GM23248 (cell line): ENCODE data around the gene FBXW8. TPM values are rescaled to one million over a fixed set of nuclear protein-coding genes. Genes with fewer than 3 reads are reported as not detected.

ENCODE experiments used
- DNase-seq: peaks from one replicate; pipeline ENCODE4 v3.0.0-alpha.2; 2015
- H2AFZ ChIP-seq: fragments of 200-600 bp; sonication (generic); 2 replicates; pipeline ENCODE4 v1.6.1; 2016; ENCODE audit warnings: antibody characterized with exemption
- H3F3A ChIP-seq: fragments of 200-600 bp; sonication (generic); 2 replicates; pipeline ENCODE4 v1.6.1; 2016; ENCODE audit warnings: mild to moderate bottlenecking, antibody characterized with exemption, mixed run types; ENCODE audit not compliant: insufficient read depth
- H3K27ac ChIP-seq: fragments of 200-600 bp; sonication (generic); 2 replicates; pipeline ENCODE4 v1.5.1; 2016; ENCODE audit warnings: mild to moderate bottlenecking
- H3K27me3 ChIP-seq: fragments of 200-600 bp; sonication (generic); replicated peaks from 2 replicates; pipeline ENCODE4 v1.6.1; 2016; ENCODE audit warnings: mild to moderate bottlenecking; ENCODE audit not compliant: insufficient read depth
- H3K36me3 ChIP-seq: fragments of 200-600 bp; sonication (generic); 2 replicates; pipeline ENCODE4 v1.6.1; 2016; ENCODE audit warnings: low read depth, mild to moderate bottlenecking
- H3K4me1 ChIP-seq: fragments of 200-600 bp; sonication (generic); 2 replicates; pipeline ENCODE4 v1.6.1; 2016; ENCODE audit warnings: mild to moderate bottlenecking; ENCODE audit not compliant: insufficient read depth
- H3K4me2 ChIP-seq: fragments of 200-600 bp; sonication (generic); one replicate; pipeline ENCODE4 v1.6.1; 2016; ENCODE audit warnings: mild to moderate bottlenecking; ENCODE audit not compliant: unreplicated experiment
- H3K4me3 ChIP-seq: fragments of 200-600 bp; sonication (generic); 2 replicates; pipeline ENCODE4 v1.5.1; 2016; ENCODE audit warnings: mild to moderate bottlenecking
- H3K79me2 ChIP-seq: fragments of 200-600 bp; sonication (generic); 2 replicates; pipeline ENCODE4 v1.6.1; 2016; ENCODE audit warnings: mild to moderate bottlenecking; ENCODE audit not compliant: insufficient read depth
- H3K9ac ChIP-seq: fragments of 200-600 bp; sonication (generic); 2 replicates; pipeline ENCODE4 v1.6.1; 2016; ENCODE audit warnings: mild to moderate bottlenecking
- H3K9me2 ChIP-seq: fragments of 200-600 bp; sonication (generic); 2 replicates; pipeline ENCODE4 v1.6.1; 2016; ENCODE audit warnings: mixed run types, mild to moderate bottlenecking, moderate library complexity; ENCODE audit not compliant: insufficient read depth
- H3K9me3 ChIP-seq: fragments of 200-600 bp; sonication (generic); one replicate; pipeline ENCODE4 v1.6.1; 2017; ENCODE audit warnings: low read depth
- H4K20me1 ChIP-seq: fragments of 200-600 bp; sonication (generic); 2 replicates; pipeline ENCODE4 v1.6.0; 2016; ENCODE audit not compliant: insufficient read depth
- EZH2 ChIP-seq: fragments of 200-600 bp; sonication (generic); IDR thresholded peaks from 2 replicates; pipeline ENCODE4 v1.6.1; 2018; ENCODE audit warnings: antibody characterized with exemption, mild to moderate bottlenecking; ENCODE audit not compliant: insufficient read depth, poor library complexity, severe bottlenecking
- EZH2phosphoT487 ChIP-seq: fragments of 200-600 bp; sonication (generic); IDR thresholded peaks from 2 replicates; pipeline ENCODE4 v1.6.1; 2018; ENCODE audit warnings: antibody characterized with exemption, moderate library complexity, mild to moderate bottlenecking, low read depth; ENCODE audit not compliant: insufficient read depth
- WGBS, 2 experiments: methylation state at CpG; one replicate each; pipeline ENCODE4 v1.1.6; 2015 to 2017; ENCODE audit warnings: low lambda C conversion rate in 2 of 2, low coverage in 1 of 2; ENCODE audit errors: missing lambda C conversion rate in 2 of 2; 5-methylcytosine and 5-hydroxymethylcytosine counted together
- in situ Hi-C: fragments of 300-500 bp; cut with MboI; formaldehyde crosslinking; loops from 2 replicates; pipeline ENCODE4 v1.15.0; 2020
- polyA plus RNA-seq: library from polyadenylated mRNA; unstranded; fragments of >200 nt; fragmentation: Nextera tagmentation; extraction: Ambion mirVana; gene quantifications from 2 replicates; pipeline ENCODE4 v1.2.1, GENCODE V29; 2016
- total RNA-seq: library from RNA; depleted of rRNA; stranded (reverse); fragments of >200 nt; shearing (Covaris generic); gene quantifications from 2 replicates; pipeline ENCODE4 v1.2.3, GENCODE V29; 2014

Gene FBXW8
- total and polyA plus RNA-seq, 2 experiments from 2014 or later, result 12.7 to 23.1 TPM

- DNase-seq, result no peak
- Histone ChIP-seq H4K20me1 (no peaks in the 10 kb centered on the region), H3K4me1 (no peaks in the 10 kb centered on the region), H3K9ac (no peak overlapping the region), H3K9me2 (no peaks in the 10 kb centered on the region), H3F3A (no peaks in the 10 kb centered on the region), H3K4me2 (no peak overlapping the region), H3K36me3 (no peaks in the 10 kb centered on the region), H3K27me3 (no peaks in the 10 kb centered on the region; the same call in 1 of the 2 replicates), H3K79me2 (no peaks in the 10 kb centered on the region), H3K9me3 (no peaks in the 10 kb centered on the region), H2AFZ (no peak overlapping the region), H3K27ac (no peak overlapping the region), H3K4me3 (no peak overlapping the region)
- 69 to 73% methylated on average over 6 of the region's 6 CpGs for WGBS, 2 experiments
- in situ Hi-C loops, result no loop called here
- TF ChIP-seq EZH2 (no peak), EZH2phosphoT487 (no peak)
Measured at GRCh38 chr12:117042862-117043261, 132.1 kb downstream of the FBXW8 start.

- Histone ChIP-seq H3K27me3 (no peaks in the 10 kb centered on the region; the same call in 1 of the 2 replicates), H3K4me1 (no peaks in the 10 kb centered on the region), H3K79me2 (no peaks in the 10 kb centered on the region), H3K27ac (no peak overlapping the region), H3K4me3 (no peak overlapping the region), H2AFZ (no peak overlapping the region), H4K20me1 (no peaks in the 10 kb centered on the region), H3K9me2 (no peaks in the 10 kb centered on the region), H3K9ac (no peak overlapping the region), H3F3A (no peaks in the 10 kb centered on the region), H3K4me2 (no peak overlapping the region), H3K36me3 (no peaks in the 10 kb centered on the region), H3K9me3 (no peaks in the 10 kb centered on the region)
- DNase-seq, result no peak
- 59 to 61% methylated on average over 11 of the region's 11 CpGs for WGBS, 2 experiments
- TF ChIP-seq EZH2 (no peak), EZH2phosphoT487 (no peak)
- in situ Hi-C loops, result no loop called here
Measured at GRCh38 chr12:117044311-117044710, 133.6 kb downstream of the FBXW8 start.

GRCh38 chr12:117044790-117045159, 134.0 kb downstream of the FBXW8 start:
- Histone ChIP-seq H3K4me3 (no peak overlapping the region), H3K79me2 (no peaks in the 10 kb centered on the region), H2AFZ (no peak overlapping the region), H3K9ac (no peak overlapping the region), H3K4me2 (no peak overlapping the region), H3K36me3 (no peaks in the 10 kb centered on the region), H3K4me1 (no peaks in the 10 kb centered on the region), H3K9me3 (no peaks in the 10 kb centered on the region), H3K9me2 (no peaks in the 10 kb centered on the region), H3K27me3 (no peaks in the 10 kb centered on the region; the same call in 1 of the 2 replicates), H4K20me1 (no peaks in the 10 kb centered on the region), H3F3A (no peaks in the 10 kb centered on the region), H3K27ac (no peak overlapping the region)
- peak; percentile 25 for TF ChIP-seq EZH2
- TF ChIP-seq EZH2phosphoT487, result no peak
- WGBS, 2 experiments, result 54 to 57% methylated on average over 13 of the region's 13 CpGs
- in situ Hi-C loops, result no loop called here
- no peak for DNase-seq

- Histone ChIP-seq H4K20me1 (no peaks in the 10 kb centered on the region), H3K4me1 (no peaks in the 10 kb centered on the region), H3K36me3 (no peaks in the 10 kb centered on the region), H3K9ac (no peak overlapping the region), H3K4me2 (no peak overlapping the region), H3K4me3 (no peak overlapping the region), H3K27me3 (no peaks in the 10 kb centered on the region; the same call in 1 of the 2 replicates), H2AFZ (no peak overlapping the region), H3K9me2 (no peaks in the 10 kb centered on the region), H3K9me3 (no peaks in the 10 kb centered on the region), H3K27ac (no peak overlapping the region), H3F3A (no peaks in the 10 kb centered on the region), H3K79me2 (no peaks in the 10 kb centered on the region)
- in situ Hi-C loops, result no loop called here
- no peak for DNase-seq
- TF ChIP-seq EZH2phosphoT487 (no peak), EZH2 (no peak)
- 34 to 50% methylated on average over 21 to 23 of the region's 23 CpGs for WGBS, 2 experiments
Measured at GRCh38 chr12:117045160-117046010, 134.6 kb downstream of the FBXW8 start.
